ENCODE results near the gene TBC1D9B. TPM values are rescaled to one million over a fixed set of nuclear protein-coding genes. Genes with fewer than 3 reads are reported as not detected.

Gene TBC1D9B
- total RNA-seq, 4 donors from 2014 or later = 71.4 to 125 (median 100) TPM

DNA sequence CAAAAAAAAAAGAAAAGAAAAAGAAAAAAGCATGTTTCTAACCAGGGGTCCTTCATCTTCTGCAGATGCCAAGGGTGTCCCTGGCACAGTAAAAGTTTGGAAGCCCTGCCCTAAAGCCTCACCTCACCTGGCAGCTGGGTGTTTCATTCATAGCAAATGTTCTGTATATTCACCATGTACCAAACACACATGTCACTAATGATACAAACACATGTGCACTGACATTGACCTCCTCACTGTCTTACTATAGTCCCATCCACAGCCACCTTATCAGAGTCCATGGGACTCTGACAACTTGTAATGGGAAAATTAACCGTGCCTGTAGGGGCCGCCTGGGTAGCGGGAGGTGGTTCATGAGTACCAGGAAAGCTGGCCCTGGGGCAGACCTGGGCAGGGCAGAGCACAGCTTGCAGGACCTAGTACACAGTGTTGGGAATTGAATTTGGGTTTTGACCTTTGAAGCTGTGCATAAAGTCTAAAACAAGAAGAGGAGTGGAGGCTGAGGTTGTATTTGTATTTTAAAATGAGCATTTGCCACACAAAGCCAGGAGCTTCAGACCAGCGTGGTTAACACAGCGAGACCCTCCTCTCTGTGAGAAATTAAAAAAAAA lies 94.6 kb downstream of the TBC1D9B start:
- no peak overlapping the region for H3K4me3 ChIP-seq (ENCODE audit: low read depth, poor library complexity, severe bottlenecking)
- TF ChIP-seq, protein P1, sequence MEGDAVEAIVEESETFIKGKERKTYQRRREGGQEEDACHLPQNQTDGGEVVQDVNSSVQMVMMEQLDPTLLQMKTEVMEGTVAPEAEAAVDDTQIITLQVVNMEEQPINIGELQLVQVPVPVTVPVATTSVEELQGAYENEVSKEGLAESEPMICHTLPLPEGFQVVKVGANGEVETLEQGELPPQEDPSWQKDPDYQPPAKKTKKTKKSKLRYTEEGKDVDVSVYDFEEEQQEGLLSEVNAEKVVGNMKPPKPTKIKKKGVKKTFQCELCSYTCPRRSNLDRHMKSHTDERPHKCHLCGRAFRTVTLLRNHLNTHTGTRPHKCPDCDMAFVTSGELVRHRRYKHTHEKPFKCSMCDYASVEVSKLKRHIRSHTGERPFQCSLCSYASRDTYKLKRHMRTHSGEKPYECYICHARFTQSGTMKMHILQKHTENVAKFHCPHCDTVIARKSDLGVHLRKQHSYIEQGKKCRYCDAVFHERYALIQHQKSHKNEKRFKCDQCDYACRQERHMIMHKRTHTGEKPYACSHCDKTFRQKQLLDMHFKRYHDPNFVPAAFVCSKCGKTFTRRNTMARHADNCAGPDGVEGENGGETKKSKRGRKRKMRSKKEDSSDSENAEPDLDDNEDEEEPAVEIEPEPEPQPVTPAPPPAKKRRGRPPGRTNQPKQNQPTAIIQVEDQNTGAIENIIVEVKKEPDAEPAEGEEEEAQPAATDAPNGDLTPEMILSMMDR (IDR thresholded peaks at IDR 0.05) = no peak
- TF ChIP-seq POLR2A (IDR thresholded peaks at IDR 0.05) = no peak
- intact Hi-C loops (cut with DNase I; ENCODE audit: low total_unique reads) = no loop called here
- WGBS, 2 donors = 77 to 85% methylated on average over 5 of the region's 5 CpGs
- DNase-seq (ENCODE audit: low spot score in 2 of 2) = no peak

DNA sequence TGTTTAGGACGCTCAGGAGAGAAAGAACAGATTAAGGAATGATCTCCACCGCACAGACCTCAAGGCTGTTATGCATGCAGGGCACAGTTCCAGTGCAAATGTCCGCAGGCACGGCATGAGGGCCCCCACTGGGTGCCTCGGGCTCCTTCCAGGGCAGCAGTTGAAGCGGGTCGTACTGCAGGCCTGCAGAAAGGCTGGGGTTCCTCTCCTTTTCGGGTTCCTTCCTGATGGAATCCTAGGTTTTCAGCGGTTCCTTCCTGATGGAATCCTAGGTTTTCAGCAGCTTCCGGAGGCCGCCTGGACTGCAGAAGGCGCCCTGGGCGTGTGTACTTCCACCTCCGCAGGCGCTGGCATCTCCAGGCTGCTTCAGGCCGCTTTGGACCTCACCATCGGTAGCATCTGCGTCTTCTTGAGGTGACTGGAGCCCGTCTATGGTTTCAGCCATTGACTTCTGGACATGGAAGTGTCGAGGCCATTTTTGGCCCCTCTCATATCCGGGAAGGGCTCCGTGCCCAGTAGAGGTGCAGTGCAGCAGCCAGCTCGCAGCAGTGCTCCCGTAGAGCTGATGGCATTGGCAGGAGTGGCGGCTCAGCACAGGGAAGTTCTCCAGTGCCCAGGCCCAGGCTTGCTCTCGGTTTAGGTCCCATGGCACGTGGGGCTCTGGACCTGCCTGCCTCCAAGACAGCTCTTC lies 95.4 kb downstream of the TBC1D9B start:
- 69 to 75% methylated on average over 22 to 27 of the region's 27 CpGs for WGBS, 2 donors
- H3K4me3 ChIP-seq (ENCODE audit: low read depth, poor library complexity, severe bottlenecking) = no peak overlapping the region
- no peak for DNase-seq (ENCODE audit: low spot score in 2 of 2)
- TF ChIP-seq POLR2A (IDR thresholded peaks at IDR 0.05) = no peak
- TF ChIP-seq, protein P1 (IDR thresholded peaks at IDR 0.05) = no peak
- intact Hi-C loops (cut with DNase I; ENCODE audit: low total_unique reads) = no loop called here

Other genes with a start within 250 kb of the TBC1D9B start
- not detected for gene CBY3, start 226.9 kb downstream of the TBC1D9B start, total RNA-seq
- gene CANX, start 208.9 kb downstream of the TBC1D9B start, total RNA-seq = 100 to 1,000 TPM; 183 to 307 (median 253) TPM
- gene MAML1, start 175.1 kb downstream of the TBC1D9B start, total RNA-seq = 10 to 100 TPM; 25.5 to 46.8 (median 31.5) TPM
- 10 to 100 TPM in 2 of 4 donors, 1 to 10 TPM in 2; 3.5 to 14.8 (median 9.6) TPM for gene LTC4S, start 113.9 kb downstream of the TBC1D9B start, total RNA-seq
- 100 to 1,000 TPM in 2 of 4 donors, 10 to 100 TPM in 2; 86.3 to 113 (median 101) TPM for gene MGAT4B, start 101.0 kb downstream of the TBC1D9B start, total RNA-seq
- 100 to 1,000 TPM; 263 to 508 (median 298) TPM for gene SQSTM1, start 87.0 kb downstream of the TBC1D9B start, total RNA-seq
- gene MRNIP, start 49.1 kb downstream of the TBC1D9B start, total RNA-seq = 10 to 100 TPM; 13.7 to 44.9 (median 26.5) TPM
- 10 to 100 TPM; 24.4 to 63.3 (median 36.2) TPM for gene RNF130, start 163.9 kb upstream of the TBC1D9B start, total RNA-seq

Measured in lower leg skin (tissue), 4 donors.